ENCODE results near the gene EBF4. TPM values are rescaled to one million over a fixed set of nuclear protein-coding genes. Genes with fewer than 3 reads are reported as not detected.

Gene EBF4
- total RNA-seq, 2 donors from 2014 or later, result 8.9 to 23.0 TPM

DNA sequence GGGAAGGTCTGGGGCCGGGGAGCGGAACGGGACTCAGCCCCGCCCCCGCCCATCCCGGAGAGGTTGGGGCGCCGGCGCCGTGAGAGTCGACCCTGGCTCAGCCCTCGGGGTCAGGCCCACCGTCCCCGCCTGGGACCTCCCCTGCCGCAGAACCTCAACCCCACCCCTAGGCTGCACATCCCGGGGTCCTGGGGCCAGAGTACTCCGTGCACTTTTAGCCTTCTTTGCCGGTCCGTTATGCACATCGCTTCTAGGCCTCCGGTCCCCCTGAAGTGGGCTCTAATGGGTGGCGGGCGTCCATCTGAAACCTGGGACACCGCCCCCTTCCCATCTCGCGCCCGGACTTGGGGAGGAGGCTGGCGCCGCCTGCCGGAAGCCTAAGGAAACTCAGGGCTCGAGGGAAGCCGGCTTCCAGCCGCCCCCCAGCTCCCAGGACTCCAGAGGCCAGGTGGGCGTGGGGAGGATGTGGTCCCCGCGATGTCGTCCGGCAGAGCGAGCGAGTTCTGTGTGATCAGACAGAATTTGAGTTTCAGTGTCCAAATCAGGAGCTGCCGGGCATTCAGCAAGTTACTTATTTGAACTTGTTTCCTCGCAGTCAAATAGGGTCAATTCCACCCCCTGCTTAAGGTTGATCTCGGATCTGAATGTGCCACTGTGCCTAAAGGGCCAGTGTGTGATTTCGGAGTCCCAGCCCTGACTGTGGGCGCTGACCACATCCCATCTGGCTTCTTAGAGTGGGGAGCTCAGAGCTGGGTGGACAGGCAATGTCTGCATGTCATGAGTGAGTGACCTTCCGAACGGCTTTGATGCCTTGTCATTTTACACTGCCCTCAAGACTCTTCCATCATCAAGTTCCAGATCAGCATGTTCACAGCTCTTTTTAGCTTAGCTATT, 60.2 kb downstream of the EBF4 start:
- Mint-ChIP-seq H3K27ac (no peak overlapping the region), H3K4me1 (ENCODE audit: low read depth) (peaks cover 32% of the 10 kb centered on the region), H3K36me3 (ENCODE audit: insufficient read depth in 2 of 2) (peaks cover 0 to 2% of the 10 kb centered on the region in 2 donors), H3K9me3 (no peaks in the 10 kb centered on the region), H3K4me3 (peak overlapping the region; percentile 89 to 91), H3K27me3 (ENCODE audit: low read depth) (peaks cover 47% of the 10 kb centered on the region)
- DNase-seq (peak; percentile 48 to 62), ATAC-seq (replicated peaks in 1 of 2) (peak; percentile 30)

DNA sequence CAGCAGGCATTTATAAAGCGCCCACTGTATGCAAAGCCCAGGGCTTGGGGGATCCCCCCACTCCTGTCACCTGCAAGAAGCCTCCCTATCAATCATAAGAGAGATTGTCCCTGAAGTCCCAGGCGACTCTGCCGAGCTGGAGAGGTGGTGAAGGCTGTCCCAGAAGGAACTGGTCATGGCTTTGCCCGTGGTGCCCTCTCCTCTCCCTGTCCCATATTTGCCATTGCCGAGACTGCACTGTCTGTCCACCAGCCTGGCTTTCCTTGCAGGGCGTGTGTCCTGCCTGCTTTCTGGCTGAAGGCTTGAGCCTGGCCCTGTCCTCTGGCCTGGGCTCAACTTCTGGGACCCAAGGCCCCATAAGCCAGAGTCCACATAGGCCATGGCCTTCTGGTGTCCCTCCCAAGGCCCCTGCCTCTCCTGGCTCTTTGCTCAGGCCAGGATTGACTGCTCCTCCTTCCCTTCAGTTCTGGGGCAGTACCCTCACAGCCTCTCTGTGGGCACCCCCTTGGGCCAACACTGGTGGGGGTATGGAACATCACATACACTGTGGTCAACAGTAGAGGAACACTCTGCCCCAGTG, 61.0 kb downstream of the EBF4 start:
- ATAC-seq (replicated peaks in 1 of 2) (no peak), DNase-seq (no peak)
- no peak overlapping the region for H3K27ac Mint-ChIP-seq
- no peaks in the 10 kb centered on the region for H3K9me3 Mint-ChIP-seq
- peaks cover 47% of the 10 kb centered on the region for H3K27me3 Mint-ChIP-seq (ENCODE audit: low read depth)
- H3K4me3 Mint-ChIP-seq, result peak overlapping the region; percentile 89 to 91
- H3K36me3 Mint-ChIP-seq (ENCODE audit: insufficient read depth in 2 of 2), result peaks cover 0 to 2% of the 10 kb centered on the region in 2 donors
- peaks cover 32% of the 10 kb centered on the region for H3K4me1 Mint-ChIP-seq (ENCODE audit: low read depth)

DNA sequence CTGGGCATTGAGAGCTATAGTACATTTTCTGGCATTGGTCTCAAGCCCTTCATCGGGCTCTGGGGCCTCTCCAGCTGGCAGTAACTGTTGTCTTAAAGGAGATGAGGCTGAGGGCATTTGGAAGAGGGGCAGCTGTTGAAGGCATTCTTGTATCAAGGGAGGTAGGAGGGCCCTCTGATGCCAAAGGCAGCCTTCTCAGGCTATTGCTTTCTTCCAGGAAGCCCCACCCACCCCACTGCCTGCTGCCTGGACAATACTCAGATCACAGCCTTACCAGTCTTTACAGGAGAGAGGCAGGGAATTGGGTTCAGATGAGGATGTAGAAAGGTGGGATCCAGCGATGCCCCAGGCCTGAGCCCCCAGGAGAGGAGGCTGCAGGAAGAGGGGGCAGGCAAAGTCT, 61.8 kb downstream of the EBF4 start:
- Mint-ChIP-seq H3K27me3 (ENCODE audit: low read depth) (peaks cover 47% of the 10 kb centered on the region), H3K36me3 (ENCODE audit: insufficient read depth in 2 of 2) (peaks cover 0 to 2% of the 10 kb centered on the region in 2 donors), H3K4me1 (ENCODE audit: low read depth) (peaks cover 32% of the 10 kb centered on the region), H3K4me3 (peak overlapping the region in 1 of 2 donors; percentile 36), H3K27ac (no peak overlapping the region), H3K9me3 (no peaks in the 10 kb centered on the region)
- ATAC-seq (replicated peaks in 1 of 2), result no peak
- no peak for DNase-seq

DNA sequence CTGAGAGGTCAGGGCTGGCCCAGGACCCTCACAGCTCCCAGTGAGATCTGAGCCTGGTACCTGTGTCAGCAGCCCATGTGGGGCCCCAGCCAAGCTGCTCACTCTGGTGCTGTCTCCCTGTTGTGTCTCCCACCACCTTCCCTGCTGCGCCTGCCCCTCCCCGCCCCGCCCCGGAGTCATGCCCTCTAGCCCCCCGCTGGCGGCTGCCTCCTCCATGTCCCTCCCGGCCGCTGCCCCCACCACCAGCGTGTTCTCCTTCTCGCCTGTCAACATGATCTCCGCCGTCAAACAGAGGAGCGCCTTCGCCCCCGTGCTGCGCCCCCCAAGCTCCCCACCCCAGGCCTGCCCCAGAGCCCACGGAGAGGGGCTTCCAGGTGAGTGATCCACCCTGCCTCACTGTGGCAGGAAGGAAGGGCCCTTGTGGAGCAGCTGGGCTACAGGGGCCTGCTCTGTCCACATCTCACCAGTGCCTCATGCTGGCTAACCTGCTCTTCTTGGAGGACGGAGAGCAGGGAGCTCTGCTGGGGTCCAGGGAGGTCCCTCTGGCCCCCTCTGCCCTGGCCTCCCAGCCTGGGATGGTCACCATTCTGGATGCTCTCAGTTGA, 63.0 kb downstream of the EBF4 start:
- Mint-ChIP-seq H3K27ac (no peak overlapping the region), H3K36me3 (ENCODE audit: insufficient read depth in 2 of 2) (peaks cover 0 to 2% of the 10 kb centered on the region in 2 donors), H3K9me3 (no peaks in the 10 kb centered on the region), H3K4me3 (no peak overlapping the region), H3K4me1 (ENCODE audit: low read depth) (peaks cover 32% of the 10 kb centered on the region), H3K27me3 (ENCODE audit: low read depth) (peaks cover 38% of the 10 kb centered on the region)
- ATAC-seq (replicated peaks in 1 of 2), result no peak
- DNase-seq, result no peak

DNA sequence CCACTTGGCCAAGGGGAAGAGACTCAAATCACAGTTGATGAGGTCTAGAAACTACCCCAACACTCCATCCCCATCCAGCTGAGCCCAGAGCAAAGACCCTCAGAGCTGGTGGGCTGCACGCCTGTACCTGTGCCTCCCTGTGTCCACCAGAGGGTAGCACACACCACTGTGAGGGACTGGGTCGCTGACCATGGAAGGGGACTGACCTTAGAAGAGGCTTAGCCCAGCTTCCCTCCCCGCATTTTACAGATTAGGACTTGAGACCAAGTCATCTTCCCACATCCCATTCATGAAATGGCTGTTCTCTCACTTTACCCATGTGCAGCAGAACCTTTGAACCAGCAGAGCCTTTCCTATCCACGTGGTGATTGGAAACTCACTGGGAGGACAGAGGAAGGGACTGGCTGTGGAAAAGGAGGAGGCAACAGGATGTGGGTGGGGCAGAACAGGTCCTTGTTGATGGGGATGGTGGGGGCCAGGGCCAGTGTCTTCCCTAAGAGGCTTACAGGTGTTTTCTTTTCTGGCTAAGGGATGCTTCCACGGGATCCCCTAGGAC, 63.6 kb downstream of the EBF4 start:
- Mint-ChIP-seq H3K4me3 (no peak overlapping the region), H3K27ac (no peak overlapping the region), H3K4me1 (ENCODE audit: low read depth) (peaks cover 27% of the 10 kb centered on the region), H3K27me3 (ENCODE audit: low read depth) (peaks cover 38% of the 10 kb centered on the region), H3K9me3 (no peaks in the 10 kb centered on the region), H3K36me3 (ENCODE audit: insufficient read depth in 2 of 2) (peaks cover 0 to 2% of the 10 kb centered on the region in 2 donors)
- ATAC-seq (replicated peaks in 1 of 2), result no peak
- DNase-seq, result no peak

DNA sequence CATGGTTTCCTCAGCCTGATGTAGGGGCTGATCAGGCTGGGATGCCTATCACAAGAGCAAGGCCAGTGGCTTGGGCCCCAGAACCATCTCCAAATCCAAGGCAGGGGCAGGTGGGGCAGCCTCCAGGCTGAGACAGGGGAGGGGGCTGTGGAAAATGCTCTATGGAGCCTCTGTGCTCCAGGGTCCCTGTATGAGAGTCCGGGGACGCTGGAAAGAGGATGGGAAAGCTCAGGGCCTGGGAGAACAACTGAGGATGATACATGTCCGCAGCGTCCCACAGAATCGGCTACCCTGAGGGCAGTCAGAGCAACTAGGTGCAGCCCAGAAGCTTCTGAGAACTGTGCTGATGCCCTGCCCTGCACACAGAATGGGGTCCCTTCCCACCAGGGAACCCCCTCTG, 64.4 kb downstream of the EBF4 start:
- no peak for DNase-seq
- H3K27me3 Mint-ChIP-seq (ENCODE audit: low read depth), result peaks cover 39% of the 10 kb centered on the region
- no peaks in the 10 kb centered on the region for H3K9me3 Mint-ChIP-seq
- H3K36me3 Mint-ChIP-seq (ENCODE audit: insufficient read depth in 2 of 2), result peaks cover 0 to 2% of the 10 kb centered on the region in 2 donors
- no peak overlapping the region for H3K4me3 Mint-ChIP-seq
- no peak for ATAC-seq (replicated peaks in 1 of 2)
- H3K27ac Mint-ChIP-seq, result no peak overlapping the region
- peaks cover 23% of the 10 kb centered on the region for H3K4me1 Mint-ChIP-seq (ENCODE audit: low read depth)

DNA sequence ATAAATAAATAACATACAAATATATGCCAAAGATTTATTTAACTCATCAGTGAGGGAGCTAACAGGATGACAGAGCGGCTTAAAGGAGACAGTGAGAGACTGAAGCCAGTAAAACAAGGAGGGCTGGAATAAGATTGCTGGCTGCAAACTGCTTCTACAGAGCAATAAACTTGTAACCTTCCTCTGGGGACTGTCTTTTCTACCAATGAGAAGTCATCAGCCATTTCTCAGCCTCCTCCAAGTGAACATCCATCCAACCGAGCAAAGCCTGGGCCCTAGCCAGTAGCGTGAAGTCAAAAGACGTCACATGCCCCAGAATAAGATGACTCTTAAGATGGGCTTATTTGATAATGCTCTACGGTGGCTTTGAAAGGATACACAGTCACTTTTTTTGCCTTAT, 65.4 kb downstream of the EBF4 start:
- H3K4me1 Mint-ChIP-seq (ENCODE audit: low read depth), result peaks cover 19% of the 10 kb centered on the region
- H3K9me3 Mint-ChIP-seq, result no peaks in the 10 kb centered on the region
- no peak for ATAC-seq (replicated peaks in 1 of 2)
- H3K4me3 Mint-ChIP-seq, result no peak overlapping the region
- H3K36me3 Mint-ChIP-seq (ENCODE audit: insufficient read depth in 2 of 2), result no peaks in the 10 kb centered on the region
- no peak for DNase-seq
- H3K27ac Mint-ChIP-seq, result no peak overlapping the region
- peaks cover 35% of the 10 kb centered on the region for H3K27me3 Mint-ChIP-seq (ENCODE audit: low read depth)

DNA sequence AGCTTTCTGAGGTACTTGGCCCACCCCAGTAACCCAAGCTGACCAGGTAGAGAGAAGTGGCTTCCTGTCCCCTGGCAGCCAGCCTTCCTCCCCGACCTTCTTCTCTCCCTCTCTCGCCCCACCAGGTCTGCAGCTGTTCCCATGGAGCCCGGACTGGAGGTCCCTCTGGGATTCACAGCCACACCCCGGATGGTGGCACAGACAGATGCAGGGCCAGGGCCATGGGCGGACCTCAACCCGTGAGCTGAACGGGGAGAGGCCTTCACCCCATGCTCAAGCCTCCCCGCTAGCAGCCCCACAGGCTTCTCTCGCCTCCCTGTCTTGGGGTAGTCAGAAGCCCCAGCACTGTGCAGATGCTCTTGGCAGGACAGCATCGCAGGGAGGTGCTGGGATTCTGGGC, 66.6 kb downstream of the EBF4 start:
- Mint-ChIP-seq H3K36me3 (ENCODE audit: insufficient read depth in 2 of 2) (no peaks in the 10 kb centered on the region), H3K27me3 (ENCODE audit: low read depth) (peaks cover 24% of the 10 kb centered on the region), H3K4me3 (no peak overlapping the region), H3K27ac (no peak overlapping the region), H3K9me3 (no peaks in the 10 kb centered on the region), H3K4me1 (ENCODE audit: low read depth) (peaks cover 7% of the 10 kb centered on the region)
- ATAC-seq (replicated peaks in 1 of 2) (no peak), DNase-seq (no peak)

DNA sequence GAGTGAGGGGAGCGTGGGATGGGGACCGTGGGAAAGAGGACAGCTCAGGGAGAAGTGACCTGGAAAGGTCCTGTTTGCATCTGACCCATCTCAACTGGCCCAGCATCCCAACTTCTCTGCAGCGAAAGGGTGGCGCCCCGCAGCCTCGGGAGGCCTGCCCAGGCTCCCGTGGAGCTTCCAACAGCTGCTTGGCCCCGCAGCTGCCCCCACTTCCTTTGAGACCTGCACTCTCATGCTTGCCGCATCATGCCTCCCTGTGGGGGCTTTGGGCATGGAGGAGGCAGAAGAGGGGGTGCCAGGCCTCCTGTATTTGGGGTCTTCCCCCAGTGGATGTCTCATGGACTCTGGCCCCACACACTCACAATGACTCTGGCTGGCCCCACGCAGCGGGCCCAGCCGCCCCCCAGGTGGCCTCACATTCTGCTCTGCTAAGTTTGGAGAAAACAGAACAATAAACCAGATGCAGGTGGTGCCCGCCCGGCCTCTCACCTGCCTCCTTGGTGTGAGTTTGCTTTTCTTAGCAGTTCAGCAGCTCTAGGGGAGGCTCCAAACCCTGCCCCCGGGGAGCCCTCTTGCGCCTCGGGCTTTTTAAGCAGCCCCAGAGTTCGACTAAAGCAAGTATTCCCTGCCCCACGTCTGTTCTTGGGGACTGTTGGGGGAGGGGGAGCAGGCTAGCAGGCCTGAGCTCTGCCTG, 67.2 kb downstream of the EBF4 start:
- peaks cover 19% of the 10 kb centered on the region for H3K27me3 Mint-ChIP-seq (ENCODE audit: low read depth)
- DNase-seq (no peak), ATAC-seq (replicated peaks in 1 of 2) (no peak)
- no peak overlapping the region for H3K27ac Mint-ChIP-seq
- peaks cover 6% of the 10 kb centered on the region for H3K4me1 Mint-ChIP-seq (ENCODE audit: low read depth)
- H3K4me3 Mint-ChIP-seq, result no peak overlapping the region
- H3K9me3 Mint-ChIP-seq, result no peaks in the 10 kb centered on the region
- no peaks in the 10 kb centered on the region for H3K36me3 Mint-ChIP-seq (ENCODE audit: insufficient read depth in 2 of 2)

DNA sequence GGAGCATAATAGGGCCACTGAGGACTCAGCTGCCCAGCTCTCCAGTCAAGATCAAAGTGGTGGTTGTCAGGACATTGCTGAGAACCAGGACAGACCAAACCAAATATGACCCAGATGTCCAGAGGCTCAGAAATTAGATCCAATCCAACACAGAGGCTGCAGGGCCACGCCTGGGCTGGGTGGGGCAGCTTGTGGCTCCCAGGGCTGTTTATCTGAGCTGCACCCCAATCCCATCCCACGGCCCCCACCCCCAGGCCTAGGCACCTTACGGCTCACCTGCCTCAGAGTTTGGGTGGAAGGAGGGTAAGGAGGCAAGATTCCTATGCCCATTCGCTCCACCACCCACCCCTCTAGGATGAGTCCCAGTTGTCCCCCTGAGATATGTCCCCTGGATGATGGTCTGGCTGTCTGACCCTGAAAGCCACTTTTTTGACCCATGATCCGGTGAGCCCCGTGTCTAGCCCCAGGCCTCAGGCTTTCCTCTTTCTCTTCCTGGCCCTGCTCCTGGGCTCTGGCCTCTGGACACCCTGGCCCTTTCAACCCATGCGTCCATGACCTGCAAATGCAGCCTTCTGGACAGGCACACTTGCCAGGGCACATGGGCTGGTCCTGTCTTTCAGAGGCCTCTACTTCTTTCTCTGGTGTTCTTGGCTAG, 67.8 kb downstream of the EBF4 start:
- ATAC-seq (replicated peaks in 1 of 2) (no peak), DNase-seq (no peak)
- peaks cover 6% of the 10 kb centered on the region for H3K4me1 Mint-ChIP-seq (ENCODE audit: low read depth)
- no peaks in the 10 kb centered on the region for H3K9me3 Mint-ChIP-seq
- H3K27ac Mint-ChIP-seq, result no peak overlapping the region
- H3K36me3 Mint-ChIP-seq (ENCODE audit: insufficient read depth in 2 of 2), result no peaks in the 10 kb centered on the region
- H3K4me3 Mint-ChIP-seq, result no peak overlapping the region
- H3K27me3 Mint-ChIP-seq (ENCODE audit: low read depth), result peaks cover 19% of the 10 kb centered on the region

DNA sequence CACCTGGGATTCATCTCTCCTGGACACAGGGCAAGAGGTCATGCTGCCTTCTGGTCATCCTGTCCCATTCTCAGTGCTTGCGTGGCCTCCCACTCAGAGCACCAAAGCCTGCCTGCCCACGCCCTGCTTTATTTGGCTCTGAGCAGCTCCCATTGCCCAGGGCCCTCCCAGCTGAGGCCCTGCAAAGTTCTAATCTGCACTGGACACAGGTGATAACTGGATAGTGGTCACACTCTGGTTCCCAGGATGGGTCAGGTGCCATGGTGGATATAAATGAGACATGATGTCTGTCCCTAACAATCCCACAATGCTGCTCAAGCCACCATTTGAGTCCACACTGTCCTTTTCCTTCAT, 68.3 kb downstream of the EBF4 start:
- DNase-seq (no peak), ATAC-seq (replicated peaks in 1 of 2) (no peak)
- Mint-ChIP-seq H3K4me3 (no peak overlapping the region), H3K27me3 (ENCODE audit: low read depth) (peaks cover 17% of the 10 kb centered on the region), H3K4me1 (ENCODE audit: low read depth) (peaks cover 6% of the 10 kb centered on the region), H3K36me3 (ENCODE audit: insufficient read depth in 2 of 2) (no peaks in the 10 kb centered on the region), H3K27ac (no peak overlapping the region), H3K9me3 (no peaks in the 10 kb centered on the region)

DNA sequence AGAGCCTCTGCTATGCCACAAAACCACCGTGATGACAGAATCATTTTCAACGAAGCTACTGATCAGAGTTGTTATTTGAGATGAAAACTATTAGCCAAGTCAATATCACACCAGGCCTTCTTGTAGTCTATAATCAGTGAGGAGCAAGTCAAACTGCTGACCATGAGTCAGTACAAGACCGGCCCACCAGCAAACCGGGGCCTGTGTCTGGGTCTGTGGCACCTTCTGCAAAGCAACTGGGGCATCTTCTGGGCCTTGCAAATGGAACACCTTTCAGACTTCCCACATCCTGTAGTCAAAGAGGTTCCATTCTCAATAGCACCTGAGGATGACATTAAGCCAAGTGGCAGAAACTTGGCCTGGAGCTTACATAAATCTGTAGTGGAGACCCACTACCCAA, 69.3 kb downstream of the EBF4 start:
- H3K27me3 Mint-ChIP-seq (ENCODE audit: low read depth), result peaks cover 8% of the 10 kb centered on the region
- no peak overlapping the region for H3K4me3 Mint-ChIP-seq
- DNase-seq (no peak), ATAC-seq (replicated peaks in 1 of 2) (no peak)
- no peaks in the 10 kb centered on the region for H3K36me3 Mint-ChIP-seq (ENCODE audit: insufficient read depth in 2 of 2)
- no peaks in the 10 kb centered on the region for H3K4me1 Mint-ChIP-seq (ENCODE audit: low read depth)
- no peak overlapping the region for H3K27ac Mint-ChIP-seq
- no peaks in the 10 kb centered on the region for H3K9me3 Mint-ChIP-seq
